Loucy (cell line): ENCODE data around the gene LY6G5C.

Experiments
- H2AFZ ChIP-seq: fragments of 200-600 bp; sonication (generic); 2 replicates; pipeline ENCODE4 v1.6.0; 2016; ENCODE audit warnings: antibody characterized with exemption, mild to moderate bottlenecking, low read length, moderate library complexity
- H3F3A ChIP-seq: fragments of 200-600 bp; 2 replicates; pipeline ENCODE4 v1.6.0; 2016; ENCODE audit warnings: antibody characterized with exemption, low read depth, mild to moderate bottlenecking
- H3K27me3 ChIP-seq: fragments of 200-600 bp; sonication (generic); 2 replicates; pipeline ENCODE4 v1.6.1; 2014; ENCODE audit warnings: low read length, mild to moderate bottlenecking; ENCODE audit not compliant: insufficient read depth, poor library complexity, severe bottlenecking
- H3K36me3 ChIP-seq: fragments of 200-600 bp; sonication (generic); 2 replicates; pipeline ENCODE4 v1.6.1; 2016; ENCODE audit warnings: low read length; ENCODE audit not compliant: insufficient read depth
- H3K4me1 ChIP-seq: fragments of 200-600 bp; sonication (generic); 2 replicates; pipeline ENCODE4 v1.5.1; 2014; ENCODE audit warnings: low read length, mild to moderate bottlenecking; ENCODE audit not compliant: insufficient read depth, poor library complexity, severe bottlenecking
- H3K4me2 ChIP-seq: fragments of 200-600 bp; sonication (generic); 2 replicates; pipeline ENCODE4 v1.6.0; 2014; ENCODE audit warnings: antibody characterized with exemption, low read length, low read depth, mild to moderate bottlenecking; ENCODE audit not compliant: poor library complexity, severe bottlenecking
- H3K4me3 ChIP-seq: fragments of 200-600 bp; sonication (generic); 2 replicates; pipeline ENCODE4 v1.5.1; 2014; ENCODE audit warnings: low read length, mild to moderate bottlenecking, mixed read lengths; ENCODE audit not compliant: poor library complexity, severe bottlenecking
- H3K79me2 ChIP-seq: fragments of 200-600 bp; sonication (generic); 2 replicates; pipeline ENCODE4 v1.6.1; 2014; ENCODE audit warnings: low read length; ENCODE audit not compliant: insufficient read depth
- H3K9ac ChIP-seq: fragments of 200-600 bp; sonication (generic); 2 replicates; pipeline ENCODE4 v1.6.0; 2014; ENCODE audit warnings: mild to moderate bottlenecking, low read depth, low read length, moderate library complexity; ENCODE audit not compliant: poor library complexity, severe bottlenecking
- H3K9me2 ChIP-seq: fragments of 200-600 bp; sonication (generic); replicated peaks from 2 replicates; pipeline ENCODE4 v1.6.1; 2016; ENCODE audit warnings: low read depth, low read length, mixed read lengths
- H3K9me3 ChIP-seq: fragments of 200-600 bp; sonication (generic); 2 replicates; pipeline ENCODE4 v1.6.1; 2014; ENCODE audit warnings: mild to moderate bottlenecking, antibody characterized with exemption, low read length, low read depth; ENCODE audit not compliant: insufficient read depth
- H4K20me1 ChIP-seq: fragments of 200-600 bp; sonication (generic); 2 replicates; pipeline ENCODE4 v1.6.0; 2014; ENCODE audit warnings: antibody characterized with exemption, low read length, mild to moderate bottlenecking; ENCODE audit not compliant: insufficient read depth, poor library complexity, severe bottlenecking
- CTCF ChIP-seq: fragments of 200-600 bp; sonication (generic); conservative IDR thresholded peaks from 2 replicates; pipeline ENCODE4 v1.5.1; 2014; ENCODE audit warnings: mild to moderate bottlenecking, antibody characterized with exemption, low read length
- EZH2phosphoT487 ChIP-seq: fragments of 200-600 bp; IDR thresholded peaks from 2 replicates; pipeline ENCODE4 v1.6.1; 2018; ENCODE audit warnings: antibody characterized with exemption, mild to moderate bottlenecking, moderate library complexity, borderline replicate concordance

LY6G5C gene

GRCh38 chr6:31691564-31692108 lies 10.8 kb upstream of the LY6G5C start:
- H3K9ac ChIP-seq = no peak overlapping the region
- H3K9me3 ChIP-seq = no peaks in the 10 kb centered on the region
- peaks cover 87% of the 10 kb centered on the region; the same call in 1 of the 2 replicates for H3K36me3 ChIP-seq
- H2AFZ ChIP-seq = no peak overlapping the region
- no peak overlapping the region for H3K4me2 ChIP-seq
- no peaks in the 10 kb centered on the region for H3K27me3 ChIP-seq
- H3F3A ChIP-seq = no peaks in the 10 kb centered on the region
- no peaks in the 10 kb centered on the region for H3K4me1 ChIP-seq
- no peaks in the 10 kb centered on the region for H3K79me2 ChIP-seq
- no peak overlapping the region for H3K4me3 ChIP-seq
- H4K20me1 ChIP-seq = no peaks in the 10 kb centered on the region
- TF ChIP-seq CTCF (no peak), EZH2phosphoT487 (no peak)
- H3K9me2 ChIP-seq = no peaks in the 10 kb centered on the region

GRCh38 chr6:31691078-31691463 lies 10.2 kb upstream of the LY6G5C start:
- H2AFZ ChIP-seq = no peak overlapping the region

GRCh38 chr6:31690231-31691077 lies 9.6 kb upstream of the LY6G5C start:
- no peak for TF ChIP-seq EZH2phosphoT487
- TF ChIP-seq CTCF = no peak
- peaks cover 92% of the 10 kb centered on the region; the same call in 1 of the 2 replicates for H3K36me3 ChIP-seq
- H3K79me2 ChIP-seq = no peaks in the 10 kb centered on the region
- no peaks in the 10 kb centered on the region for H3K9me3 ChIP-seq
- H3K4me3 ChIP-seq = no peak overlapping the region
- no peaks in the 10 kb centered on the region for H3K9me2 ChIP-seq
- H3K4me1 ChIP-seq = no peaks in the 10 kb centered on the region
- no peak overlapping the region for H3K9ac ChIP-seq
- no peak overlapping the region for H3K4me2 ChIP-seq
- H3F3A ChIP-seq = no peaks in the 10 kb centered on the region
- H3K27me3 ChIP-seq = no peaks in the 10 kb centered on the region
- H2AFZ ChIP-seq = no peak overlapping the region
- no peaks in the 10 kb centered on the region for H4K20me1 ChIP-seq

More at GRCh38 chr6:31691078-31691463, 10.2 kb upstream of the LY6G5C start:
- no peaks in the 10 kb centered on the region for H3K27me3 ChIP-seq
- no peaks in the 10 kb centered on the region for H4K20me1 ChIP-seq
- H3K4me3 ChIP-seq = no peak overlapping the region
- H3K9me3 ChIP-seq = no peaks in the 10 kb centered on the region
- H3F3A ChIP-seq = no peaks in the 10 kb centered on the region
- TF ChIP-seq EZH2phosphoT487 (no peak), CTCF (no peak)
- H3K4me2 ChIP-seq = no peak overlapping the region
- no peaks in the 10 kb centered on the region for H3K79me2 ChIP-seq
- H3K9me2 ChIP-seq = no peaks in the 10 kb centered on the region
- H3K9ac ChIP-seq = no peak overlapping the region
- H3K36me3 ChIP-seq = peaks cover 91% of the 10 kb centered on the region; the same call in 1 of the 2 replicates
- H3K4me1 ChIP-seq = no peaks in the 10 kb centered on the region
